OCI-LY3 (cell line): ENCODE data around the gene PLXDC2.

Source experiments
- H2AFZ ChIP-seq: fragments of 200-600, 300-600 bp; shearing (Covaris generic); 2 replicates; pipeline ENCODE4 v1.6.0; 2014; ENCODE audit warnings: antibody characterized with exemption, low read depth, low read length
- H3K27ac ChIP-seq: fragments of 200-600, 300-600 bp; sonication (generic); 2 replicates; pipeline ENCODE4 v1.5.1; 2014; ENCODE audit warnings: mild to moderate bottlenecking, low read length, moderate library complexity, mixed read lengths
- H3K27me3 ChIP-seq: fragments of 200-600, 300-600 bp; sonication (generic); 2 replicates; pipeline ENCODE4 v1.6.1; 2014; ENCODE audit warnings: low read depth, low read length, mixed read lengths
- H3K36me3 ChIP-seq: fragments of 200-600, 300-600 bp; sonication (generic); replicated peaks from 2 replicates; pipeline ENCODE3; 2014; ENCODE audit warnings: low read depth, low read length, mixed read lengths
- H3K4me1 ChIP-seq: fragments of 300-600, 200-600 bp; sonication (generic); 2 replicates; pipeline ENCODE4 v1.6.1; 2014; ENCODE audit warnings: low read length, mixed read lengths
- H3K4me2 ChIP-seq: fragments of 200-600, 300-600 bp; sonication (generic); 2 replicates; pipeline ENCODE4 v1.6.1; 2014; ENCODE audit warnings: low read length, mixed read lengths
- H3K4me3 ChIP-seq: fragments of 300-600, 200-600 bp; sonication (generic); 2 replicates; pipeline ENCODE4 v1.5.1; 2014; ENCODE audit warnings: antibody characterized with exemption, mild to moderate bottlenecking, low read length, moderate library complexity
- H3K79me2 ChIP-seq: fragments of 300-600, 200-600 bp; shearing (Covaris generic); 2 replicates; pipeline ENCODE4 v1.6.1; 2014; ENCODE audit warnings: mild to moderate bottlenecking, low read length, mixed read lengths
- H3K9ac ChIP-seq: fragments of 300-600, 200-600 bp; shearing (Covaris generic); 2 replicates; pipeline ENCODE4 v1.6.0; 2014; ENCODE audit warnings: mild to moderate bottlenecking, low read length, moderate library complexity
- H3K9me3 ChIP-seq: fragments of 200-600, 300-600 bp; shearing (Covaris generic); 2 replicates; pipeline ENCODE4 v1.6.1; 2014; ENCODE audit warnings: low read length, mixed read lengths; ENCODE audit not compliant: insufficient read depth
- H4K20me1 ChIP-seq: fragments of 200-600, 300-600 bp; sonication (generic); 2 replicates; pipeline ENCODE4 v1.6.1; 2016; ENCODE audit warnings: low read length, mixed read lengths; ENCODE audit not compliant: insufficient read depth
- CTCF ChIP-seq: fragments of 200-600, 300-600 bp; sonication (generic); IDR thresholded peaks from 2 replicates; pipeline ENCODE4 v1.5.1; 2014; ENCODE audit warnings: antibody characterized with exemption, low read length, low read depth
- EZH2phosphoT487 ChIP-seq: fragments of 200-600 bp; shearing (Covaris generic); IDR thresholded peaks from 2 replicates; pipeline ENCODE4 v1.6.1; 2018; ENCODE audit warnings: antibody characterized with exemption, mixed run types, low read depth

PLXDC2 gene

GRCh38 chr10:19952224-19953010, 136.2 kb downstream of the PLXDC2 start:
- Histone ChIP-seq H2AFZ (no peak overlapping the region), H3K4me1 (no peaks in the 10 kb centered on the region; the same call in 1 of the 2 replicates), H3K27me3 (no peaks in the 10 kb centered on the region), H3K36me3 (no peaks in the 10 kb centered on the region), H3K9me3 (no peaks in the 10 kb centered on the region), H3K79me2 (no peaks in the 10 kb centered on the region), H3K4me2 (no peak overlapping the region), H3K9ac (no peak overlapping the region), H3K27ac (no peak overlapping the region), H4K20me1 (no peaks in the 10 kb centered on the region), H3K4me3 (no peak overlapping the region)
- TF ChIP-seq CTCF (no peak), EZH2phosphoT487 (no peak)

GRCh38 chr10:19954601-19955000, 138.4 kb downstream of the PLXDC2 start:
- Histone ChIP-seq H4K20me1 (no peaks in the 10 kb centered on the region), H3K27me3 (no peaks in the 10 kb centered on the region), H3K9me3 (no peaks in the 10 kb centered on the region), H3K9ac (no peak overlapping the region), H3K36me3 (no peaks in the 10 kb centered on the region), H3K4me1 (no peaks in the 10 kb centered on the region), H3K4me2 (no peak overlapping the region), H3K27ac (no peak overlapping the region), H3K79me2 (no peaks in the 10 kb centered on the region), H2AFZ (no peak overlapping the region), H3K4me3 (no peak overlapping the region)
- TF ChIP-seq EZH2phosphoT487 (no peak), CTCF (no peak)

- Histone ChIP-seq H3K9me3 (no peaks in the 10 kb centered on the region), H3K27ac (no peak overlapping the region), H4K20me1 (no peaks in the 10 kb centered on the region)
These were observed 140.3 kb downstream of the PLXDC2 start for GRCh38 chr10:19956516-19957032.

More at GRCh38 chr10:19956516-19957032, 140.3 kb downstream of the PLXDC2 start:
- Histone ChIP-seq H3K36me3 (no peaks in the 10 kb centered on the region), H3K4me2 (no peak overlapping the region), H3K4me1 (no peaks in the 10 kb centered on the region), H3K27me3 (no peaks in the 10 kb centered on the region), H2AFZ (no peak overlapping the region), H3K9ac (no peak overlapping the region), H3K4me3 (no peak overlapping the region), H3K79me2 (no peaks in the 10 kb centered on the region)
- TF ChIP-seq CTCF, result no peak
- no peak for TF ChIP-seq EZH2phosphoT487
